ENCODE data around the gene AMHR2.

The AMHR2 gene

GRCh38 chr12:53453953-53454640 lies 30.4 kb downstream of the AMHR2 start:
- peak; percentile 86 for DNase-seq

GRCh38 chr12:53454707-53455106 lies 31.1 kb downstream of the AMHR2 start:
- peak; percentile 1 for DNase-seq

- DNase-seq: peak; percentile 1
Measured at GRCh38 chr12:53456654-53457366, 33.2 kb downstream of the AMHR2 start.

GRCh38 chr12:53459097-53459496 lies 35.4 kb downstream of the AMHR2 start:
- DNase-seq: no peak

GRCh38 chr12:53461059-53461458 lies 37.4 kb downstream of the AMHR2 start:
- DNase-seq: peak; percentile 86

GRCh38 chr12:53461591-53461990 lies 37.9 kb downstream of the AMHR2 start:
- DNase-seq: no peak

- DNase-seq: no peak
Measured at GRCh38 chr12:53462935-53463334, 39.3 kb downstream of the AMHR2 start.

- DNase-seq: no peak
Measured at GRCh38 chr12:53463802-53464560, 40.3 kb downstream of the AMHR2 start.

GRCh38 chr12:53464685-53465418 lies 41.2 kb downstream of the AMHR2 start:
- no peak for DNase-seq

GRCh38 chr12:53465679-53466078 lies 42.0 kb downstream of the AMHR2 start:
- peak; percentile 52 for DNase-seq

GRCh38 chr12:53466640-53467039 lies 43.0 kb downstream of the AMHR2 start:
- DNase-seq: no peak

- DNase-seq: no peak
Measured at GRCh38 chr12:53467082-53467481, 43.4 kb downstream of the AMHR2 start.

GRCh38 chr12:53467880-53468279 lies 44.2 kb downstream of the AMHR2 start:
- peak; percentile 68 for DNase-seq

- peak; percentile 19 for DNase-seq
Measured at GRCh38 chr12:53468282-53468681, 44.6 kb downstream of the AMHR2 start.

- no peak for DNase-seq
Measured at GRCh38 chr12:53472056-53472582, 48.5 kb downstream of the AMHR2 start.

- DNase-seq: no peak
Measured at GRCh38 chr12:53474077-53474476, 50.4 kb downstream of the AMHR2 start.

GRCh38 chr12:53474819-53475218 lies 51.2 kb downstream of the AMHR2 start:
- DNase-seq: no peak

GRCh38 chr12:53476769-53477209 lies 53.1 kb downstream of the AMHR2 start:
- no peak for DNase-seq

- no peak for DNase-seq
Measured at GRCh38 chr12:53478865-53479264, 55.2 kb downstream of the AMHR2 start.

- no peak for DNase-seq
Measured at GRCh38 chr12:53479331-53479730, 55.7 kb downstream of the AMHR2 start.

- DNase-seq: peak; percentile 42
Measured at GRCh38 chr12:53480491-53481442, 57.1 kb downstream of the AMHR2 start.

Measured in RPMI8226 (cell line).